HG03575 (cell line): ENCODE data around the gene KIF1C.

Experiments
- ATAC-seq: cut with Tn5 transposase; IDR thresholded peaks from one replicate; pipeline ENCODE4 v1.9.1; 2021; ENCODE audit not compliant: unreplicated experiment, insufficient number of reproducible peaks, low FRiP score; ENCODE audit errors: extremely low read depth

Gene KIF1C

DNA sequence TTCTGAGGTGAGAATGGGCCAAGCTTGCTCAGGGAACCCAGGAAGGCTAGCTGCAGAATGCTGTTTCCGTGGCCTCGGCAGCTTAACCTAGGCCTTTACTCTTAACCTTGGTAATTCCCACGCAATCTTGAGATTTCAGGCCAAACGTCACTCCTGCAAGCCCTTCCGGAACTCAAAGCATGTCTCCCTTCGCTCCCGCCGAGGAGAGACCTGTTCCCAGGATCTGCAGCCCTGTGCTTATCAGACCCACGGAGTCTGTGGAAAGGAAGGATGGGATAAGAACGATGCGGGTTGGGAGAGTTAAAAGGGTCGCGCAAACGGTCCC is 80.0 kb downstream of the KIF1C start:
- no peak for ATAC-seq
